Brain microvascular endothelial cell (primary cell): Measurements from ENCODE around the gene ZNF598.

ENCODE experiments used
- DNase-seq: peaks from one replicate; pipeline ENCODE4 v3.0.0-alpha.2; 2020
- H3K27ac ChIP-seq: fragments of 250-450 bp; sonication (Bioruptor Pico); 2 replicates; pipeline ENCODE4 v1.5.1; 2020; ENCODE audit warnings: mild to moderate bottlenecking, moderate library complexity
- H3K27me3 ChIP-seq: fragments of 250-450 bp; sonication (Bioruptor Pico); replicated peaks from 2 replicates; pipeline ENCODE4 v1.5.1; 2020; ENCODE audit warnings: mild to moderate bottlenecking
- H3K36me3 ChIP-seq: fragments of 250-450 bp; sonication (Bioruptor Pico); replicated peaks from 2 replicates; pipeline ENCODE4 v1.5.1; 2020; ENCODE audit warnings: mild to moderate bottlenecking
- H3K4me3 ChIP-seq: 2 replicates; pipeline ENCODE4 v1.5.1; 2011; ENCODE audit warnings: low read depth, mild to moderate bottlenecking, control low read depth, low read length, moderate library complexity
- in situ Hi-C: cut with HindIII; loops from 2 replicates; pipeline ENCODE4 v1.10.0; 2017; ENCODE audit warnings: low sequenced_read_pairs, low pct_ligation_motif_present
- TF ChIP-seq, protein P1 (sequence below): IDR thresholded peaks from 2 replicates; pipeline ENCODE4 v1.5.1; 2011; ENCODE audit warnings: low read depth, mild to moderate bottlenecking, moderate library complexity, low read length, control low read depth, inconsistent platforms; ENCODE audit errors: missing control alignments

Gene ZNF598

DNA sequence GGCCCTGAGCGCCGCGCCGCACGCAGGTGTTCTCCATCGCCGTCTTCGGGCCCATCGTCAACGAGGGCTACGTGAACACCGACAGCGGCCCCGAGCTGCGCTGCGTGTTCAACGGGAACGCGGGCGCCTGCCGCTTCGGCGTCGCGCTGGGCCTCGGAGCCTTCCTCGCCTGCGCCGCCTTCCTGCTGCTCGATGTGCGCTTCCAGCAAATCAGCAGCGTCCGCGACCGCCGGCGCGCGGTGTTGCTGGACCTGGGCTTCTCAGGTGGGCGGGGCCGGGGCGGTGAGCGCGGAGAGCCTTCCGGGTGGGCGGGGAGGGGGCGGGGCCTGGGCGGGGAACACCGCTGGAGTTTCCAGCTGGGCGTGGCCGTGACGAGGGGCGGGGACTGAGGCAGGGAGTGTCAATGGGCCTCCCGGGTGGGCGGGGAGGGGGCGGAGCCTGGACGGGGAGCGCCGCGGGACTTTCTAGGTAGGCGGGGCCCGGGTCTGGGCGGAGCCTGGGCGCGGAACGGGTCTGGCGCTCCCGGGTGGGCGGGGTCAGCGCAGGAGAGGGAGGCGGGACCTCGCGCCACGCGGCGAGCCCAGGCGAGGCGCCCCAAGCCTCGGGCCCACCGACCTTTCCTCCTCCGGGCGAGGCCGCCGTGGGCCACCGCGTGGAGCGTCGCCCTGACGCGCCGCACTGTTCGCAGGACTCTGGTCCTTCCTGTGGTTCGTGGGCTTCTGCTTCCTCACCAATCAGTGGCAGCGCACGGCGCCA is 17.5 kb downstream of the ZNF598 start:
- in situ Hi-C loops, result no loop called here
- Histone ChIP-seq H3K36me3 (peaks cover 8% of the 10 kb centered on the region), H3K27ac (no peak overlapping the region), H3K4me3 (peak overlapping the region; percentile 35), H3K27me3 (peaks cover 21% of the 10 kb centered on the region)
- DNase-seq, result peak; percentile 94
- TF ChIP-seq, protein P1, sequence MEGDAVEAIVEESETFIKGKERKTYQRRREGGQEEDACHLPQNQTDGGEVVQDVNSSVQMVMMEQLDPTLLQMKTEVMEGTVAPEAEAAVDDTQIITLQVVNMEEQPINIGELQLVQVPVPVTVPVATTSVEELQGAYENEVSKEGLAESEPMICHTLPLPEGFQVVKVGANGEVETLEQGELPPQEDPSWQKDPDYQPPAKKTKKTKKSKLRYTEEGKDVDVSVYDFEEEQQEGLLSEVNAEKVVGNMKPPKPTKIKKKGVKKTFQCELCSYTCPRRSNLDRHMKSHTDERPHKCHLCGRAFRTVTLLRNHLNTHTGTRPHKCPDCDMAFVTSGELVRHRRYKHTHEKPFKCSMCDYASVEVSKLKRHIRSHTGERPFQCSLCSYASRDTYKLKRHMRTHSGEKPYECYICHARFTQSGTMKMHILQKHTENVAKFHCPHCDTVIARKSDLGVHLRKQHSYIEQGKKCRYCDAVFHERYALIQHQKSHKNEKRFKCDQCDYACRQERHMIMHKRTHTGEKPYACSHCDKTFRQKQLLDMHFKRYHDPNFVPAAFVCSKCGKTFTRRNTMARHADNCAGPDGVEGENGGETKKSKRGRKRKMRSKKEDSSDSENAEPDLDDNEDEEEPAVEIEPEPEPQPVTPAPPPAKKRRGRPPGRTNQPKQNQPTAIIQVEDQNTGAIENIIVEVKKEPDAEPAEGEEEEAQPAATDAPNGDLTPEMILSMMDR, result no peak

- no peak overlapping the region for H3K27ac ChIP-seq
- peaks cover 7% of the 10 kb centered on the region for H3K36me3 ChIP-seq
- DNase-seq, result no peak
- TF ChIP-seq, protein P1, result no peak
- no peak overlapping the region for H3K4me3 ChIP-seq
- in situ Hi-C loops, result no loop called here
- H3K27me3 ChIP-seq, result peaks cover 21% of the 10 kb centered on the region
These were observed 18.1 kb downstream of the ZNF598 start for GRCh38 chr16:1991588-1991947.

GRCh38 chr16:1991135-1991551 is 18.5 kb downstream of the ZNF598 start:
- Histone ChIP-seq H3K27ac (no peak overlapping the region), H3K4me3 (no peak overlapping the region), H3K27me3 (peaks cover 21% of the 10 kb centered on the region), H3K36me3 (peaks cover 8% of the 10 kb centered on the region)
- in situ Hi-C loops, result no loop called here
- TF ChIP-seq, protein P1, result no peak
- DNase-seq, result no peak

GRCh38 chr16:1990351-1991134 is 19.1 kb downstream of the ZNF598 start:
- peaks cover 21% of the 10 kb centered on the region for H3K27me3 ChIP-seq
- H3K36me3 ChIP-seq, result peaks cover 14% of the 10 kb centered on the region
- no peak overlapping the region for H3K27ac ChIP-seq
- no peak for DNase-seq
- no peak overlapping the region for H3K4me3 ChIP-seq
- in situ Hi-C loops, result no loop called here
- TF ChIP-seq, protein P1, result no peak

DNA sequence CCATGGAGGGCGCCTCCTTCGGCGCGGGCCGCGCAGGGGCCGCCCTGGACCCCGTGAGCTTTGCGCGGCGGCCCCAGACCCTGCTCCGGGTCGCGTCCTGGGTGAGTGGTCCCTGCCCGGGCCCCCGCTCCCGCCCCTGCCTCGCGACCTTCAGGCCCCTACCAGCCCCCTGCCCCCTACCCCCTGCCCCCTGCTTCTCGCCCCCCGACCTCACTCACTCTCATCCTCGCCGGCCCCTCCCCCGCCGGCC is 19.6 kb downstream of the ZNF598 start:
- TF ChIP-seq, protein P1, result no peak
- H3K27ac ChIP-seq, result no peak overlapping the region
- H3K27me3 ChIP-seq, result peaks cover 21% of the 10 kb centered on the region
- peaks cover 15% of the 10 kb centered on the region for H3K36me3 ChIP-seq
- H3K4me3 ChIP-seq, result no peak overlapping the region
- in situ Hi-C loops, result no loop called here
- no peak for DNase-seq
